Naive thymus-derived CD8-positive, alpha-beta T cell (primary cell): ENCODE results near the gene CLCC1. TPM values are rescaled to one million over a fixed set of nuclear protein-coding genes. Genes with fewer than 3 reads are reported as not detected.

Experiments
- polyA plus RNA-seq, 3 donors: library from polyadenylated mRNA; unstranded; fragments of 300-500 nt; fragmentation: Illumina TruSeq; gene quantifications; one replicate each; pipeline ENCODE4 v1.2.3, GENCODE V29; 2021
- total RNA-seq, 8 experiments: library from RNA in 2 of 8; stranded (reverse) in 2 of 8; gene quantifications; one replicate each; pipeline ENCODE4 v1.2.3 and lab custom pipeline; 2021 to 2026

Gene CLCC1
- total and polyA plus RNA-seq, 5 experiments from 2014 or later: 10.6 to 25.4 (median 12.7) TPM

Other genes with a start within 250 kb of the CLCC1 start
- 10 to 100 TPM; 72.5 to 83.6 TPM for gene STXBP3, start 216.8 kb downstream of the CLCC1 start, total RNA-seq
- gene STXBP3, start 216.8 kb downstream of the CLCC1 start, polyA plus RNA-seq: 10 to 100 TPM; 39.8 to 46.1 (median 43.6) TPM
- not detected for gene AKNAD1, start 106.4 kb downstream of the CLCC1 start, total RNA-seq
- gene AKNAD1, start 106.4 kb downstream of the CLCC1 start, polyA plus RNA-seq: not detected
- gene GPSM2, start 86.5 kb downstream of the CLCC1 start, total RNA-seq: 1 to 10 TPM in 1 of 2 experiments, under 1 TPM in 1; 0.88 to 2.3 TPM
- under 1 TPM; 0.33 to 0.59 (median 0.58) TPM for gene GPSM2, start 86.5 kb downstream of the CLCC1 start, polyA plus RNA-seq
- 10 to 100 TPM; 15.0 to 16.6 TPM for gene WDR47, start 78.6 kb upstream of the CLCC1 start, total RNA-seq
- gene WDR47, start 78.6 kb upstream of the CLCC1 start, polyA plus RNA-seq: 1 to 10 TPM; 3.0 to 6.1 (median 5.7) TPM
- 10 to 100 TPM; 10.8 to 11.6 TPM for gene TAF13, start 112.5 kb upstream of the CLCC1 start, total RNA-seq
- gene TAF13, start 112.5 kb upstream of the CLCC1 start, polyA plus RNA-seq: 1 to 10 TPM; 1.5 to 1.7 (median 1.7) TPM
- gene TMEM167B, start 127.3 kb upstream of the CLCC1 start, total RNA-seq: 10 to 100 TPM; 42.4 to 51.3 TPM
- 10 to 100 TPM; 28.8 to 32.0 (median 29.6) TPM for gene TMEM167B, start 127.3 kb upstream of the CLCC1 start, polyA plus RNA-seq
- gene ELAPOR1, start 150.6 kb upstream of the CLCC1 start, total RNA-seq: 1 to 10 TPM; 6.0 to 7.0 TPM
- 1 to 10 TPM; 6.7 to 9.2 (median 7.8) TPM for gene ELAPOR1, start 150.6 kb upstream of the CLCC1 start, polyA plus RNA-seq